ENCODE results near the gene PLEKHM1.

The PLEKHM1 gene

DNA sequence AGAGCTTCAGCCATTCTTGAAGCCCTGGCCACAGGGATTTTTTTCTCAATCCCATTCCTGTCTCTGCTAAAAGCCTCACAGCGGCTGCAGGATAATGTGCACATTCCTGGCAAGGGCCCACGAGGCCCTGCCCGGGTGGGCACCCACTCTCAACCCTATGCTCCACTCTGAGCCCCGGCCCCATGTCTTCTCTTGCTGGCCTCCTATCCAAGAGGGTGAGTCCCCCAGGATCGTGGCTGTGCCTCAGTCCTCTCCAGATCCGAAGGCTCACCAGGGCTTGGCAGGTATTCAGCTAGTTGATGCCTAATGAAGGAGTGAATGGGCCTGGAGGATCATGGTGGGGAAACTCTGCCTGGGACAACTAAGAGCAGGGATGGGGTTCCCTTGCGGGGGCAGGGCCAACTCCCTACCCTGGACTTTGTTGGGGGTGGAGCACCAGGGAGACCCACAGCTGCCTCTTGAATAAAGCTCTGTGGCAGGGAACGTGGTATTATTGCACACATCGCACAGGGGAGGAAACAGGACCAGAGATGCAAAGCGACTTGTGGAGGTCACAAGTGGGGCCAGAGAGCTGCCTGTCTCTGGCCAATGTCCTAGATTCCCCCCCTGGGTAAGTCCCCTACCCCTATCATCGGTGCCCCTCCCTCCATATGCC, 63.2 kb downstream of the PLEKHM1 start:
- Mint-ChIP-seq H3K36me3 (ENCODE audit: low read depth) (no peaks in the 10 kb centered on the region), H3K27ac (no peak overlapping the region), H3K4me1 (ENCODE audit: low read depth) (peaks cover 28% of the 10 kb centered on the region), H3K27me3 (peaks cover 5% of the 10 kb centered on the region), H3K4me3 (no peak overlapping the region), H3K9me3 (no peaks in the 10 kb centered on the region)

DNA sequence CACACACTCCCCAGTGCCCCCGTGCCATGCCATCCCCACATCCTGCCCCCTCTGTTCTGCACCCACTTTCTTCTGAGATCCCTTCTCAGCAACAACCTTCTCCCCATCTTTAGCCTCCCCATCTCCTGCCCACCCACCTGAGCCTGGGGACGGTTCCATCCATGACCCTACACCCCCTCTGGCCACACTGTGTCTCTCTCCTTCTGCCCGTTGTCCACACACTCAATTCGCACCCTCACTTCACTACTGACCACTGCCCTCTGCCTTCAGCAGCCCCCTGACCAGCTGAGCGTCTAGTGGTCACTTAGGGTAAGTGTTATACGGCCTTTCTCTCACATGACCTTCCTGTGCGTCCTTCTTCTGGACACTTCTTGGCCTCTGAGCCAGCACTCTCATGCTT, 64.0 kb downstream of the PLEKHM1 start:
- no peak overlapping the region for H3K27ac Mint-ChIP-seq
- H3K4me1 Mint-ChIP-seq (ENCODE audit: low read depth) = peaks cover 26% of the 10 kb centered on the region
- H3K36me3 Mint-ChIP-seq (ENCODE audit: low read depth) = no peaks in the 10 kb centered on the region
- H3K27me3 Mint-ChIP-seq = peaks cover 5% of the 10 kb centered on the region
- no peaks in the 10 kb centered on the region for H3K9me3 Mint-ChIP-seq
- no peak overlapping the region for H3K4me3 Mint-ChIP-seq

DNA sequence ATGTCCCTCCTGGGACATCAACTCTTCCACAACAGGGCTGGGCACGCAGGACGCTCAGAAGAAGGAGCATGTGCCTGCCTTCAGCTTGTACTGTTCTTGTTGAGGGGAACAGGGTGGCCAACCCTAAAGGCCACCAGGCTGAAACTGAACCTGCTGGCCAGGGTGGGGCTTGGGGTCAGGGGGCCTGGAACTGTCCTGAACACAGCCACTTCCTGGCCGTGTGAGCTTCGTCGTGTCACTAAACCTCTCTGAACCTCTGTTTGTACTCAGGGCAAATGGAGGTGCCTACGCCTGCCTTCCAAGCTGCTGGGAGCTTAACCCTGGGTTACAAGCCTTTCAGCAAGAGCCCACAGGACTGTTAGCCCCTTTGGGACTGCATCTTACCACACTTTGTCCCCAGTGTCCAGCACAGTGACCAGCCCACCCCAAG, 64.5 kb downstream of the PLEKHM1 start:
- Mint-ChIP-seq H3K27ac (no peak overlapping the region), H3K4me1 (ENCODE audit: low read depth) (peaks cover 21% of the 10 kb centered on the region), H3K4me3 (no peak overlapping the region), H3K27me3 (peaks cover 5% of the 10 kb centered on the region), H3K36me3 (ENCODE audit: low read depth) (no peaks in the 10 kb centered on the region), H3K9me3 (no peaks in the 10 kb centered on the region)

DNA sequence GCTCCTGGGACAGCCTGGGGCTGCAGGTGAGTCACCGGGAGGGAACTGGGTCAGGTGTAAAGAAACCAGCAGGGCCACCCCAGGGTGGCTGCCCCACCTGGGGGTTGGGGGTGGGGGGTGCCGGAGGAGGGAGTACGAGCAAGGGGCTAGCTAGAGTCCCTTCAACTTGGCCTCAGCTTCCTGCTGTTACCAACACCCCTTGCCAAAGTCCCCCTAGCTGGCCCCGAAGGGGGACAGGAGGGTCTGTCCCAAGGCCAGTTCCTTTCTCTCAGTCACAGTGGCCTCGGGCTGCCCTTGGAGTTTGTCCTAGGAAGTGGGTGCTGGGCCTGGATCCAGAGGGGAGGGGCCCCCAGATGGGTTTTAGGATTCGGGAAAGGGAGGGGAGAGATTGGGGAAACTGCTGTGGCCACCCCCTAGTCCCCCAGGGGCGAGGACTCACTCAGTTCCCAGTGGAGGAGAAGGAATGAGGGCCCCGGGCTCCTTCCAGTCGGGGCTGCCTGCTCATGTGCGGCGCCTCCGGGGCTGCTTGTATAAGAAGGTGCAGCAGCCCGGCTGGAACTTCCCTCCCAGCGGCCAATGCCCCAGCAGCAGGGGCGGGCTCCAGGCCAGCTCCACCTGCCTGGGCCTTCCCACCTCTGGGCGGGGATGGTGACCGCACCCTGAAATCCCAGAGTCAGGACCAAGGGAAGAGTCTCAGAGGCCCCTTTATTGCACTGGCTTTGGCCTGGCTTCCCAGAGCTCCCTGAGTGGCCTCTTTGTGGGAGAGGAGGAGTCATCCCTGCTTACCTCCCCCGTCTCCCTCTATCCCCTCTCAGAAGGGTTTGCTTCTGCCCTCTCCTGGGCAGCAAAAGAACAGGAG, 65.2 kb downstream of the PLEKHM1 start:
- Mint-ChIP-seq H3K36me3 (ENCODE audit: low read depth) (no peaks in the 10 kb centered on the region), H3K4me3 (no peak overlapping the region), H3K27ac (no peak overlapping the region), H3K27me3 (peaks cover 5% of the 10 kb centered on the region), H3K4me1 (ENCODE audit: low read depth) (peaks cover 16% of the 10 kb centered on the region), H3K9me3 (no peaks in the 10 kb centered on the region)

DNA sequence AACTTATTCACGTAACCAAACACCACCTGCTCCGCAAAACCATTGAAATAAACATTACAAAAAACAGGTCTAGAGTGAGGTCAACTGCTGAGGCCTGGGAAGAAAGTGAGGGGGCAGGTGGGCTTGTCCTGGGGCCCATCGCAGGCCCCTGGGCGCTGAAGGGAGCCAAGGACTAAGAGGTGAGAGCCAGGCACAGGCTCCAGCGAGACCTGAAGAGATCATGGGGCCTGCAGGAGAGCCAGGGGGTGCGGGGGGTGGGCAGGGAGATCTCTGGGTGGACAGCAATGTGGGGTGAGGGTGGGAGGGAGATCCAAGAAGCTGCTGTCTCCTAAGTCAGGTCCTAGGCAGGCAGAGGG, 65.8 kb downstream of the PLEKHM1 start:
- Mint-ChIP-seq H3K27me3 (peaks cover 5% of the 10 kb centered on the region), H3K4me1 (ENCODE audit: low read depth) (peaks cover 15% of the 10 kb centered on the region), H3K9me3 (no peaks in the 10 kb centered on the region), H3K36me3 (ENCODE audit: low read depth) (no peaks in the 10 kb centered on the region), H3K4me3 (no peak overlapping the region), H3K27ac (no peak overlapping the region)

DNA sequence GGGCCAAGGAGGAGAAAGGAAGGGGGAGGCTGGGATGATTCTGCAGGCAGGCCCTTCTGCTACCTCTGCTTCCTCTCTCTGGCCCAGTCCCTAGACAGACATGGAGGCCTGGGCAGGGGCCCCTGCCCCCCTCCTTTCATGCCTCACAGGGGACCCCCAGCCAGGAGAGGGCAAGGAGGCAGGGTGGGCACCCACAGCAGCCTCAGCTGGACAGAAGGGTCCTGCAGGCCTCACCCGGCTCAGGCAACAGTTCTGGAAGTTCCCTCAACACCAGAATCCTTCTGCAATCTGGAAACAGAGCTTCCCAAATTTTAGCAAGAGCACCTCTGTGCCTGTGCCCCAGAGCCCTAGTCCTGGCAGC, 66.6 kb downstream of the PLEKHM1 start:
- no peak overlapping the region for H3K27ac Mint-ChIP-seq
- H3K36me3 Mint-ChIP-seq (ENCODE audit: low read depth) = no peaks in the 10 kb centered on the region
- no peak overlapping the region for H3K4me3 Mint-ChIP-seq
- no peaks in the 10 kb centered on the region for H3K9me3 Mint-ChIP-seq
- peaks cover 12% of the 10 kb centered on the region for H3K4me1 Mint-ChIP-seq (ENCODE audit: low read depth)
- peaks cover 3% of the 10 kb centered on the region for H3K27me3 Mint-ChIP-seq

DNA sequence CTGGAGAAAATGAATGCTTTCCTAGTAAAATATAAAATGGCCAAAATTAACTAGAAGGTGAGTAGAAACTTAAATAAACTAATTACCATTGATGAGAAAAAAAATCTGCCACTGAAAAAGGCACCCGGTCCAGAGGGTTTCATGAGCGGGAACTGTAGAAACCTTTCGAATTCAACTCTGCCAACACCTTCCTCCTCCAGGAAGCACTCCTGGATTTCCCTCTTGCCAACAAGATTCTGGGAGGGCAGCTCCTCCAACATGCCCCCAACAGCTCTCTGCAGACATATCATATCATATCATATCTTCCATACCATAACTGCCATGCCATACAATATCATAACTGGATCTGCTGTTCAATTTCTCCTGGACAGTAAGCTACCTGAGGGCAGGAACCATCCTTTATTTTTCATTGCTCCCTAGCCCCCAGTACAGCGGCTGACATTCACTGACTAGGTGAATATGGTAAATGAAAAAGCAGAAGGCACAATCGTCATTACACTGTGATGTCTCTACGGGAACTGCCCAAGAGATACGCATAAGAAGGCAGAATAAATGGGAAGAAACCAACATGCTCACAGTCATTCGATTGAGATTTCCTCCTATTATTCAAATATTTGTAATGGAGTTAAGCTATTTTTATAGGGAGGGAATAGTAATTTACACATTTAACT, 67.1 kb downstream of the PLEKHM1 start:
- H3K36me3 Mint-ChIP-seq (ENCODE audit: low read depth) = no peaks in the 10 kb centered on the region
- H3K4me3 Mint-ChIP-seq = no peak overlapping the region
- no peaks in the 10 kb centered on the region for H3K27me3 Mint-ChIP-seq
- H3K9me3 Mint-ChIP-seq = no peaks in the 10 kb centered on the region
- peaks cover 7% of the 10 kb centered on the region for H3K4me1 Mint-ChIP-seq (ENCODE audit: low read depth)
- H3K27ac Mint-ChIP-seq = no peak overlapping the region

DNA sequence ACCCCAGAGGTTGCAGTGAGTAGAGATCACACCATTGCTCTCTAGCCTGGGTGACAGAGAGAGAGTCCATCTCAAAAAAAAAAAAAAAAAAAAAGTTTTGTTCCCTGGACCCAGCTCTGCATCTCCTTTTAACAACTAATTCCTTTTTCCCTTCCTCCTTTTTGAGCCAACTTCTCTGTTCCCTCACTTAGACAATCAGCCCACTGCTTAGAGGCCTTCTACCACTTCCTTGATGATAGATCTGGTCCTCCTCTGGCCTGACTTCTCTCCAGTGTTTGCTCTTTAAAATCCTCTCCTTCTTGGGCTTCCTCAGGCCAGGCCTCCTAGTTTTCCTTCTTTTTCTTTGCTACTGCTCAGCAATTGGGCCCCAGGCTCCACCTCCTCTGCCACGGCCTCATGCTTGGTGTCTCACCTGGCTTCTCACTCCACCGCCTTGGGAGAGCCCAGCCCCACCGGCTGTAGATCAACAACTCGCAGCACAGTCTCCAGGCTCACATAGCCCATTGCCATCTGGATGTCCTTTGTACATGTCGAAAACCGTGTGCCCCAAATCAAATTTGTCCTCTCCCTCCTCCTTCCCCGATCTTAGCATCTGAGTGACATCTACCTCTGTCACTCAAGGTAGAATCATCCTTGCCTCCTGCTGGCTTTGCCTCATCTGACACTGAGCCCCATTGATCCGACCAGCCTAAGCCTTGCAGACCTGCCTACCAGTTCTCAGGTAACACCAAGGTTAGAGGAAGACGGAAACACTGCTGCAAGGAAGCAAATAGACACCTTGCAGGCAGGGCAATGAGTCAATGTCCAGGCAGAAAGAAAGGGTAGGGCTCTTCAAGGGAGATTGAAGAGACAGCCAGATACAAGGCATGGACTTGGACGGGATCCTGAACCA, 75.3 kb downstream of the PLEKHM1 start:
- Mint-ChIP-seq H3K4me1 (ENCODE audit: low read depth) (peaks cover 27% of the 10 kb centered on the region), H3K27ac (peak overlapping the region; percentile 14), H3K9me3 (no peaks in the 10 kb centered on the region), H3K36me3 (ENCODE audit: low read depth) (no peaks in the 10 kb centered on the region), H3K4me3 (no peak overlapping the region), H3K27me3 (no peaks in the 10 kb centered on the region)

DNA sequence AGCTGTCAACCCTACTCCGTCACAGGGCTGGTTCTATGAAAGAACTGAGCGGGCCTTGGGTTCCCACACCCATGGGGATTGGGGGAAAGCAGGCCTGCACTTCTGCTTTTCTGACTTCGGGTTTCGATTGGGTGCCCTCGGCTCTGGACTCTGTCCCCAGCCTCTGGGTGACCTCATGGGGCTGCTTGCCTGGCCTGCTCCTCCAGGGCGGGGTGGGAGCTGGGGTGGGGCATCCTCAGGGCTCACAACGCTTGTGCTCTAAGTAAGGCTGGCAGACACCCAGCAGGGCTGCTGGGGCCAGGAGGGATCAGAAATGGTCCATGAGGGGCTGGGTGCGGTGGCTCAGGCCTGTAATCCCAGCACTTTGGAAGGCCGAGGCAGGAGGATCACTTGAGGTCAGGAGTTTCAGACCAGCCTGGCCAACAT, 77.0 kb downstream of the PLEKHM1 start:
- H3K27ac Mint-ChIP-seq = no peak overlapping the region
- no peaks in the 10 kb centered on the region for H3K27me3 Mint-ChIP-seq

DNA sequence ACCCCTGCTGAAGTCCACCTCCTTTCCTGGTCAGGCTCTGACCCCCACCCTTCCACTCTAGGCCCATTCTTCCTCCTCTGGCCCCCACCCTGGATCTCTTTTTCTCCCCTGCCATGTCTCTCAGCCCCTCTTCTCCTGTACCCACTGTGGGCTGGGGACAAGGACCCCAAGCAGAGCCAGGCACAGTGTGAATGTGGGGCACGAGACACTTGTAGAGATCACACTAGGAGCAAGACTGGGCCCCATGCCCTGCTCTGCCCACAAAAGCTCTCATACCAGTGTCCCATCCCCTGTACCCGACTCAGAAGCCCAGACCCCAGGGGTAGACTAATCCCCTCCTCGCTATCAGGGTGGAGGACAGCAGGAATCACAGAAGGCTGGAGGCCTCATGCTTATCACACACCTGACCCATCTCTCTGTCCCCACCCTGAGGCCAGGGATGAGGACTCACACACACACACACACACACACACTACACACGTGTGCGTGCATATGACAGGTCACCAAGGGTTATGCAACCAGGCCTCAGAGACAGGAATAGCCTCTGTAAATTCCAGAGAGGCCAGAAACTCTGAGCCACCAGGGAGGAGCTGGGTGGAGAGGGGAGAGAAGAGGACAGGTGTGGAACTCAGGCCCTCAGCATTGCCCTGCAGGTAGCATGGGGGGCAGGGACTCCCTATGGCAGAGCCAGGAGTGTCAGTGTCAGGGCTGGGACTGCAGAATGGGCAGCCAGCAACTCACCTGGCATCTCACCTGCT, 79.0 kb downstream of the PLEKHM1 start:
- peaks cover 6% of the 10 kb centered on the region for H3K36me3 Mint-ChIP-seq (ENCODE audit: low read depth)
- H3K4me1 Mint-ChIP-seq (ENCODE audit: low read depth) = peaks cover 54% of the 10 kb centered on the region
- no peaks in the 10 kb centered on the region for H3K9me3 Mint-ChIP-seq
- H3K4me3 Mint-ChIP-seq = peak overlapping the region; percentile 99
- H3K27ac Mint-ChIP-seq = peak overlapping the region; percentile 97
- no peaks in the 10 kb centered on the region for H3K27me3 Mint-ChIP-seq

More for the DNA sequence above, 77.0 kb downstream of the PLEKHM1 start:
- H3K4me1 Mint-ChIP-seq (ENCODE audit: low read depth) = peaks cover 37% of the 10 kb centered on the region
- H3K36me3 Mint-ChIP-seq (ENCODE audit: low read depth) = no peaks in the 10 kb centered on the region
- no peak overlapping the region for H3K4me3 Mint-ChIP-seq
- H3K9me3 Mint-ChIP-seq = no peaks in the 10 kb centered on the region

DNA sequence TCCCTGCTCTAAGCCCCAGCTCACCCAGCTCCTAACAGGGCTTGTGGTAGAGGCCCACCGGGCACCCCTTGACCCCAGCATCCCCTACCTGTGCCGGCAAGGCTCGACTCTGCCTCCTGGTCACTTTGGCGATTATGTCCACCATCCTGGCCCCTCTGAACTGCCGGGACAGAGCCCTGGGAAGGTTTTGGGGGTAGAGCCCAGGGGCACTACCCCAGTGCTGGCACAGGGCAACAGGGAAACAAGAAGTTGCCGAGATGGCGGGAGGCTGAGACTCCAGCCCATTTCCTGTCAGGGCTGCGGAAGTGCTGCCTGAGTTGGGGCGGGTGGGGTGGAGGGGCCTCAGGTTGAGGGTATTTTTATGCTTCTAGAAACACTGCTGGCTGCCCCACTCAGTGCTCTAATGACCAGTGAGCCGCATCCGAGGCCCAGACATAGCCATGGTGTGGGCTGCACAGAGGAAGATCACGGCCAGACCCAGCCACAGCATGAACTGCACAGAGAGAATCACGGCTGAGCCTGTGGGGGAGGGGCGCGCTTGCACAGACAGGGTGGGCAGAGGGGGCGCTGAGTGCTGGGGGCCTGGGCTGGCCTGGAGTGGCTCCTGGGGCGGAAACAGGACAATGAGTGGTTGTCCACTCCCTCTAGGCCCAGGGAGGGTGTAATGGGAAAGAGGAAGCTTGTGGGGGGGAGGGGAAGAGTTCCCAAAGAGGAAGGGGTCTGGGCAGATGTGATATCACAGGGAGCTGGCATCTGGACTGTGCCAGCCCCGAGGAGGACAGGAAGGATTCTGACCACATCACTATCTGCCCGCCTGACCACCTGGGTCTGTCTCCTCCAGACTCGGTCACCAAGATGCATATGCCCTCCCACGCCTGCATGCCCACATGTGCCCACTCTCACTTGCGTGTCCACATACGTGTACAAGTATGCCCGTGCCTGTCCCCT, 80.1 kb downstream of the PLEKHM1 start:
- Mint-ChIP-seq H3K27me3 (no peaks in the 10 kb centered on the region), H3K9me3 (no peaks in the 10 kb centered on the region), H3K4me1 (ENCODE audit: low read depth) (peaks cover 57% of the 10 kb centered on the region), H3K27ac (peak overlapping the region; percentile 97), H3K4me3 (peak overlapping the region; percentile 99), H3K36me3 (ENCODE audit: low read depth) (peaks cover 11% of the 10 kb centered on the region)

DNA sequence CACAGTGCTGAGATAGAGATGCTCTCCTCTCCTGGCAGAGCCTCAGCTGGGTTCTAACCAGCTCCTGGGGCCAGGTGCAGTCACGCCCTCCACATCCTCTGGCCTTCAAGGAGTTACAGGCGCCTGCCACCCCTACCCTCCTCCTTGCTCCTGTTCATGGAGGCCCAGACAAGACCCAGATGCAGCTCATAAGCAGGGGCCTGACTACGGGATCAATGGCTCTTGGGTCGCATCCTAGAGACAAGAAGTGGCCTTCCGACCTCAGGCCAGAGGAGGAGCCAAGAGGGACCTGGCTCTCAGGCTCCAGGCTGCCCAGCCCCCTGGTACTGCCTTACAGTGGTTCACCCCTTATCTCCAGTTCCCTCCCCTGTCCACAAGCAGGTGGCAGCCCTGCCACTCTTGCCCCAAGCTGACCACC, 80.9 kb downstream of the PLEKHM1 start:
- H3K36me3 Mint-ChIP-seq (ENCODE audit: low read depth) = peaks cover 13% of the 10 kb centered on the region
- H3K27me3 Mint-ChIP-seq = no peaks in the 10 kb centered on the region
- peak overlapping the region; percentile 99 for H3K4me3 Mint-ChIP-seq
- no peaks in the 10 kb centered on the region for H3K9me3 Mint-ChIP-seq
- H3K4me1 Mint-ChIP-seq (ENCODE audit: low read depth) = peaks cover 57% of the 10 kb centered on the region
- H3K27ac Mint-ChIP-seq = peak overlapping the region; percentile 97

All from stimulated activated naive CD8-positive, alpha-beta T cell treated with anti-CD3 and anti-CD28 coated beads, Interleukin-15, Interleukin-2, amounts not matched to agents 100 ng/mL and 50 ng/mL, for 24 hours (primary cell).